ENCODE data around the gene KIF16B.

The KIF16B gene

DNA sequence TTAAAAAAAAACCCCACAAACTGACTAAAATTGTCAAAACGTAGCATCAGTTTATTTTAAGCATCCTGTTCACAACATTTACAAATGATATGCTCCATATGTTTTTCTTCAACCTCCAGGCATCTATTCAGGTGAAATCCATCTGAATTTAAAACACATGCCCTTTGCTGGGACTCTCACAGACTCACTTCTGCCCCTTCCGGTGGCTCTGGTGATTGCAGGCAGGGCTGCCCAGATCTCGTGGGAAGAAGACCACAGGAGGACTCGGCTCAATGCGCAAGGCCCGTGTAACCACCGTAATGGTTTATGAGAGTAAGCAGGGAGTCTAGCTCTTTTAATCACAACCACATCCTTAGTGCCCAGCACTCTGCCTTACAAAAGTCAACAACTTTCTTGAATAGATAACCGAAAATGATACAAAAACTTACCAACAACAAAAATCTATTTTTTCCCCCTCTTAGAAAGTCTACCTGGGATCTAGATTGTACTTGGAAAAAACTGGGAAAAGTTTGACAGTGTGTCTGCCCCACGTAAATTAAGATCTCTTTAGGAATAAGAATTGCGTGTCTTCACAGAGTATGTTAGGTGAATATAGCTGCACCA lies 139.1 kb downstream of the KIF16B start:
- Histone ChIP-seq H3K27ac (replicated peaks) (no peak overlapping the region), H3K27me3 (ENCODE audit: insufficient read depth, poor library complexity, severe bottlenecking) (no peaks in the 10 kb centered on the region), H3K4me3 (replicated peaks; ENCODE audit: insufficient read depth, low read length) (no peak overlapping the region)
- TF ChIP-seq GABPA (IDR thresholded peaks at IDR 0.05; ENCODE audit: low read depth) (no peak), SPI1 (IDR thresholded peaks at IDR 0.05; ENCODE audit: borderline replicate concordance, low read depth) (no peak)
- TF ChIP-seq, protein P1, sequence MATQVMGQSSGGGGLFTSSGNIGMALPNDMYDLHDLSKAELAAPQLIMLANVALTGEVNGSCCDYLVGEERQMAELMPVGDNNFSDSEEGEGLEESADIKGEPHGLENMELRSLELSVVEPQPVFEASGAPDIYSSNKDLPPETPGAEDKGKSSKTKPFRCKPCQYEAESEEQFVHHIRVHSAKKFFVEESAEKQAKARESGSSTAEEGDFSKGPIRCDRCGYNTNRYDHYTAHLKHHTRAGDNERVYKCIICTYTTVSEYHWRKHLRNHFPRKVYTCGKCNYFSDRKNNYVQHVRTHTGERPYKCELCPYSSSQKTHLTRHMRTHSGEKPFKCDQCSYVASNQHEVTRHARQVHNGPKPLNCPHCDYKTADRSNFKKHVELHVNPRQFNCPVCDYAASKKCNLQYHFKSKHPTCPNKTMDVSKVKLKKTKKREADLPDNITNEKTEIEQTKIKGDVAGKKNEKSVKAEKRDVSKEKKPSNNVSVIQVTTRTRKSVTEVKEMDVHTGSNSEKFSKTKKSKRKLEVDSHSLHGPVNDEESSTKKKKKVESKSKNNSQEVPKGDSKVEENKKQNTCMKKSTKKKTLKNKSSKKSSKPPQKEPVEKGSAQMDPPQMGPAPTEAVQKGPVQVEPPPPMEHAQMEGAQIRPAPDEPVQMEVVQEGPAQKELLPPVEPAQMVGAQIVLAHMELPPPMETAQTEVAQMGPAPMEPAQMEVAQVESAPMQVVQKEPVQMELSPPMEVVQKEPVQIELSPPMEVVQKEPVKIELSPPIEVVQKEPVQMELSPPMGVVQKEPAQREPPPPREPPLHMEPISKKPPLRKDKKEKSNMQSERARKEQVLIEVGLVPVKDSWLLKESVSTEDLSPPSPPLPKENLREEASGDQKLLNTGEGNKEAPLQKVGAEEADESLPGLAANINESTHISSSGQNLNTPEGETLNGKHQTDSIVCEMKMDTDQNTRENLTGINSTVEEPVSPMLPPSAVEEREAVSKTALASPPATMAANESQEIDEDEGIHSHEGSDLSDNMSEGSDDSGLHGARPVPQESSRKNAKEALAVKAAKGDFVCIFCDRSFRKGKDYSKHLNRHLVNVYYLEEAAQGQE (IDR thresholded peaks at IDR 0.05; ENCODE audit: insufficient replicate concordance, low read depth) = no peak
- TF ChIP-seq, protein P2, sequence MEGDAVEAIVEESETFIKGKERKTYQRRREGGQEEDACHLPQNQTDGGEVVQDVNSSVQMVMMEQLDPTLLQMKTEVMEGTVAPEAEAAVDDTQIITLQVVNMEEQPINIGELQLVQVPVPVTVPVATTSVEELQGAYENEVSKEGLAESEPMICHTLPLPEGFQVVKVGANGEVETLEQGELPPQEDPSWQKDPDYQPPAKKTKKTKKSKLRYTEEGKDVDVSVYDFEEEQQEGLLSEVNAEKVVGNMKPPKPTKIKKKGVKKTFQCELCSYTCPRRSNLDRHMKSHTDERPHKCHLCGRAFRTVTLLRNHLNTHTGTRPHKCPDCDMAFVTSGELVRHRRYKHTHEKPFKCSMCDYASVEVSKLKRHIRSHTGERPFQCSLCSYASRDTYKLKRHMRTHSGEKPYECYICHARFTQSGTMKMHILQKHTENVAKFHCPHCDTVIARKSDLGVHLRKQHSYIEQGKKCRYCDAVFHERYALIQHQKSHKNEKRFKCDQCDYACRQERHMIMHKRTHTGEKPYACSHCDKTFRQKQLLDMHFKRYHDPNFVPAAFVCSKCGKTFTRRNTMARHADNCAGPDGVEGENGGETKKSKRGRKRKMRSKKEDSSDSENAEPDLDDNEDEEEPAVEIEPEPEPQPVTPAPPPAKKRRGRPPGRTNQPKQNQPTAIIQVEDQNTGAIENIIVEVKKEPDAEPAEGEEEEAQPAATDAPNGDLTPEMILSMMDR (IDR thresholded peaks at IDR 0.05; ENCODE audit: insufficient read depth, low read length) = peak; percentile 63
- DNase-seq (ENCODE audit: low read depth in 1 of 2, low spot score in 1 of 2) = peak; percentile 5 to 63

DNA sequence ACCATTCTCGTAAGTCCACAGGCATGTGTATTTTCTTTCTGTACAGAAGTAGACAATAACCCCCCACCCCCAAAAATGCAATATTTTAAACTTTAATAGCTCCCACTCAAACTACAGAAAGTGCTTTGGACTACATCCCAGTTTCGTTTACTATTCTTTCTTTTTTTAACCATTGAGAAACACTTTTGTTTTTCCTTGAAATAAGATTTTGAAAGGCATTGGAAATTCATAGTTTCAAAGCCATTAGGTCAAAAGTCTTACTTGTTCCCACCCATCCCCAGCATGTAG lies 140.0 kb downstream of the KIF16B start:
- Histone ChIP-seq H3K27me3 (ENCODE audit: insufficient read depth, poor library complexity, severe bottlenecking) (no peaks in the 10 kb centered on the region), H3K4me3 (replicated peaks; ENCODE audit: insufficient read depth, low read length) (no peak overlapping the region), H3K27ac (replicated peaks) (no peak overlapping the region)
- DNase-seq (ENCODE audit: low read depth in 1 of 2, low spot score in 1 of 2) = no peak
- no peak for TF ChIP-seq GABPA (IDR thresholded peaks at IDR 0.05; ENCODE audit: low read depth)
- no peak for TF ChIP-seq POLR2AphosphoS5 (IDR thresholded peaks at IDR 0.05; ENCODE audit: low read depth)
- TF ChIP-seq, protein P1 (IDR thresholded peaks at IDR 0.05; ENCODE audit: insufficient replicate concordance, low read depth) = no peak
- TF ChIP-seq, protein P2 (IDR thresholded peaks at IDR 0.05; ENCODE audit: insufficient read depth, low read length) = no peak
- no peak for TF ChIP-seq SPI1 (IDR thresholded peaks at IDR 0.05; ENCODE audit: borderline replicate concordance, low read depth)

DNA sequence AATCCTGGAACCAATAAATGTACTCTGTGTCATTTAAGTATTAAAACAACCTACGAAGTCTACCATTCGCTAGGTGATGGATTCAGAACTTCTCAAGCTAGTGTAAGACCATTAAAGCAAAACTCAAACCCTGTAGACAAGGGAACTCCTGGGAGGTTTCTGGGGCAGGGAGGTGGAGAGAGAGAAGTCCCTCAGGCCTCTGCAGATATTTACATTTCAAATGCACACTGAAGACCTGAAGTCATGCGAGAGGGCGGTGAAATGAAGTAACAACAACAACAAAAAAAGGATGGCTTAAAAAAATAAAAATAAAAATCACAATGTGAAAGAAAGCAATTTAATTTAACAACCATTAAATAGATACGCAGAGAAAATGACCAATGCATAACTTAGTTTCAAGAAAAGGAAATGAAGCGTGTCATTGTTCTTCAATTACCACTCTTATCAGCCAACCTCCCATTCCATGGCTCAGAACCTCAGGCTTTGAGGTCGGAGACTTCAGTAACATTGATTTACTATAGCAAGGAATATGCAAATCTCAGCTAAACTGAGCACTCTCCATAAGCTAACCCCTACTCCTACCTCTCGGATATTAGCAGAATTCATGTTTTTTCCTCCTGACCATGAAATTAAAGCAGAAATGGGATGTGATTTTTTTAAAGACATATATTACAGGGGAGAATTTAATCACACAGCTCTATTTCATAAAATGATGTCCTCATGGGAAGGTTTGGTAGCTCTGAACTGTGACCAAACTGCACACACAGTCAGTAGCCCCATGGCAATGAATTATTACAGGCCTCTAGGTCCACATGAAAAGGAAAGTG lies 140.6 kb downstream of the KIF16B start:
- DNase-seq (ENCODE audit: low read depth in 1 of 2, low spot score in 1 of 2) = no peak
- no peak overlapping the region for H3K27ac ChIP-seq (replicated peaks)
- no peak overlapping the region for H3K4me3 ChIP-seq (replicated peaks; ENCODE audit: insufficient read depth, low read length)
- TF ChIP-seq GABPA (IDR thresholded peaks at IDR 0.05; ENCODE audit: low read depth) = no peak
- TF ChIP-seq, protein P1 (IDR thresholded peaks at IDR 0.05; ENCODE audit: insufficient replicate concordance, low read depth) = no peak
- no peaks in the 10 kb centered on the region for H3K27me3 ChIP-seq (ENCODE audit: insufficient read depth, poor library complexity, severe bottlenecking)
